ENCODE results near the gene PIAS1.
"Not testable (repeated sequence)": the region's sequence is repeated elsewhere in the genome, so short reads cannot be mapped to it uniquely, and the experiment has no call there.

The PIAS1 gene

DNA sequence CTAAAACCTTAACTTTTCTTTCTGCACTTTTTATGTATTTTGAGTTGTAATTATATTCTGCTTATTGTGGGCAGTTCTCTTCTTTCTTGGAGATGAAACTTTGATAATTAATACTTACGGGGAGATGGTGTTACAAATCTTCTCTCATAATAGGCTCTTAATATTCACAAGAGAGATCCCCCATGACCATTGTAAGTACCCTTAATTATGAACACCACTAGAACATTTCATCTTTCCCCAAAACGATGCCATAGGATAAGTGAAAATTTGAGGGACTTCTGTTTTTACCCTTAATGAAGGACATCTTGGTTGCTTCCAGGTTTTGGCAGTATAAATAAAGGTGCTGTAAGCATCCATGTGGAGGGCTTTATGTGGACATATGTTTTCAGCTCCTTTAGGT is 60.7 kb downstream of the PIAS1 start:
- no peak for DNase-seq (ENCODE audit: low read depth in 3 of 3)

DNA sequence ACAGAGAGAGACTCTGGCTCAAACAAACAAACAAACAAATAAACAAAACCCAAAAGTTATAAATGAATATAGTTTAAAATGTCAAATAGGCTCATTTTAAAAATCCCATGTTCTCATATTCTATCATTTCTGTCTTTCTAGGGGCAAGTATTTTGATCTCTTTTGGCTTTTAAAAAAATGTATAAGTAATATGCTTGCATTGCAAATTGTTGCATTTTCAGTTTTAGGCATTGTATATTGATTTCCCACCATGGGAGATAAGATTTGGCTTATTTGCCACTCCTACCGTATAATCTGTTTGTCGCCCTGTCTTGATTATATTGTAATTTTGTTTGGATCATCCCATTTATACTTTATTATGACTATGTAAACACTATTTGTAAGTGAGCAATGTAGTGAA is 70.6 kb downstream of the PIAS1 start:
- no peak for DNase-seq (ENCODE audit: low read depth in 3 of 3)

DNA sequence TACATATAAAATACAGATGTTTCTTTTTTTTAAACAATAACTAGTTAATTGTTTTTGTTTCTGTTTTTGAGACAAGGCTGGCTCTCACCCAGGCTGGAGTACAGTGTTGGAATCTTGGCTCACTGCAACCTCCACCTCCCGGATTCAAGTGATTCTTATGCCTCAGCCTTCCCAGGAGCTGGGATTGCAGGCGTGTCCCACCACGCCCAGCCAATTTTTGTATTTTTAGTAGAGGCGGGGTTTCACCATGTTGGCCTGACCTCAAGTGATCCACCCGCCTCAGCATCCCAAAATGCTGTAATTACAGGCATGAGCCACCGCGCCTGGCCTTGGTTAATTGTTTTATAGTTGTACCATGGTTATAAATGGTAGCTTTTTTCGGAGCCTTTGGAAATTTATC is 72.3 kb downstream of the PIAS1 start:
- no peak for DNase-seq (ENCODE audit: low read depth in 3 of 3)

DNA sequence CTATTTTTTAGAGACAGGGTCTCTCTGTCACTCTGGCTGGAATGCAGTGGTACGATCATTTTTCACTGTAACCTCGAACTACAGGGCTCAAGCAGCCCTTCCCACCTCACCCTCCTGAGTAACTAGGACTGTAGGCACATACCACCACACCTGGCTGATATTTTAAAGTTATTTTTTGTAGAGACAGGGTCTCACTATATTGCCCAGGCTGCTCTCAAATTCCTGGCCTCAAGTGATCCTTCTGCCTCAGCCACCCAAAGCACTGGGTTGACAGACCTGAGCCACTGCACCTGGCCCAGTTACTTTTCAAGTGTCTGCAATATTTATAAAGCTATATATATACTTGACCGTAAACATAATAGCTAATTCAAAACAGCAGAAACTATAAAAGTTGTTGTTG is 75.0 kb downstream of the PIAS1 start:
- no peak for DNase-seq (ENCODE audit: low read depth in 3 of 3)

DNA sequence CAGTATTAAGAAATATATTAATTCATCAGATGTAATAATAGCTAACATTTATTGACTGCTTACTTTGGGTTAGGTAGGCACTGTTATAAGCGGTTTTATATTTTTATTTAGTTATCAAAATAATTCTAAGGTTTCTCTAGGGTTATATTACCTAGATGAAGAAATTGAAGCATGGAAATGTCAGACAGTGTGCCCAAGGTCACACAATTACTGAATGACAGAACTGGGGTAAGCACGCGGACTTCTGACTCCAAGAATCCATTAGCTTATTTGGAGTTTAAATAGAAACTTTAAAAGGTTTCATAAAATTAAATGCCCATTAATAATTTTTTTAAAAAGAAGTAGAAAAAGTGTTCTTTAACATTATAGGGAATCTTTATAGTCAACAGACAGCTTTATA is 76.7 kb downstream of the PIAS1 start:
- no peak for DNase-seq (ENCODE audit: low read depth in 3 of 3)

DNA sequence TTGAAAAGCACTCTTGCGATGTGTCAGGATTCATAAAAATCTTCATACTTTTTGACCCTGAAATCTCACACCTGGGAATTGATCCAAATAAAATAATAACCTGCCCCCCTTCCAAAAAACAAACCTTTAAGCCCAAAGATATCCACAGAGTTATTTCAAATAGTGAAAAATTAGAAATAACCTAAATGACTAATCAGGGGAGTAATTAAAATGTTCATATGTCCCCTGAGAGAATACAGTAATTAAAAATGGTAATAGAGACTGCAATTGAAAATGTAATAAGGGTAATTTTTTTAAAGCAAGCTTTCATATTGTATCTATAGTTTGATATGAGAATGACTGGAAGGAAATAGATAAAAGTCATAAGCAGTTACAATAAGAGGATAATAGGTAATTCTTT is 83.0 kb downstream of the PIAS1 start:
- DNase-seq (ENCODE audit: low read depth in 3 of 3): no peak

DNA sequence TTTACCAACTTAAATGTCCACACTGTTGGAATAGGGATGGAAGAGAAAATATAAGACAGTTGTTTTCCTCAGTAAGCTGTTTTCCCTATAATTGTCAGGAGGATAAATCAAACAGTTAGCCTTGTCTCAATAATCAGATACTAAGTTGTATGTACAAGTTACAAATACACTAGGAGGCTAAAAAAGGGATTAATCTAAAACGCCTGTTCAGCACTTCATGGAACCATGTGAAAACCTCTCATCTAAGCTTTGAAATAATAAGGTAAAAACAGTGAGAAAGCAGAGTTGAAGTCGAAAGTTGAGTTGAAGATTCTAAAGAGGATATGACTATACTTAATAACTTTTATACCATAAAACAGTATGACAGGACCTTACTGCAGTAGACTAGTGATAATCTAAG is 89.0 kb downstream of the PIAS1 start:
- no peak for DNase-seq (ENCODE audit: low read depth in 3 of 3)

DNA sequence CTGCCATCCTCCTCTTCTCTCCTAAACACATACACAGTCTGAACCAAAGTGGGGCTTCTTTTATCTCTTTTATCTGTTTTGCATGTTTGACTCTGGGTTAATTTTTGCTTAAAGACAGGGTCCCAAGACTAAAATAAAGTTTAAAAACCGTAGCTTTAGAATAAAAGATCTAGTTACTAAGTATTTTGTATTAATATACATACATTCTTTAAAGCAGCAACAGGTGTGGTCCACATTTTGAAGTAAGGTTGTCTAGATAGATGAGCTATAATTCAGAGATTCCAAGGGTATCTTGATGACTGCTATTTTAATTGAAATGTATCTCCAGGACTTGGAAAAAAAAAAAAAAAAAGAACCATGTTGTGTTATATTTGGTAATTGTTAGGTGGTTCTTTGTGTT is 89.7 kb downstream of the PIAS1 start:
- no peak for DNase-seq (ENCODE audit: low read depth in 3 of 3)

DNA sequence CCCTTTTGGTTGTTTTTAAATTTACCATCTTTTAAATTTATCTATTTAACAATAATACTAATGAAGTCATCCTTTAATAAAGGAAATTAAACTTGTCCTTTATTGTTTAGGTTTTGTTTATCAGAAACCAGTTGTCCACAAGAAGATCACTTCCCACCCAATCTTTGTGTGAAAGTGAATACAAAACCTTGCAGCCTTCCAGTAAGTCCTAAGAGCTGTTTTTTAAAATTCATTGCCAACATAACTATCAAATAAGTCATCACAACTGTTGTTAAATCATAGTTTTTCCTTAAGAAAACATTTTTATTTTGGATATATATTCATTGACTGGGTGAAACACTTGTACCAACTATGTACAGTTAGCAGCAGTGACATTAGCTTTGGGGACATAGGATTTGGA is 91.6 kb downstream of the PIAS1 start:
- DNase-seq (ENCODE audit: low read depth in 3 of 3): no peak

DNA sequence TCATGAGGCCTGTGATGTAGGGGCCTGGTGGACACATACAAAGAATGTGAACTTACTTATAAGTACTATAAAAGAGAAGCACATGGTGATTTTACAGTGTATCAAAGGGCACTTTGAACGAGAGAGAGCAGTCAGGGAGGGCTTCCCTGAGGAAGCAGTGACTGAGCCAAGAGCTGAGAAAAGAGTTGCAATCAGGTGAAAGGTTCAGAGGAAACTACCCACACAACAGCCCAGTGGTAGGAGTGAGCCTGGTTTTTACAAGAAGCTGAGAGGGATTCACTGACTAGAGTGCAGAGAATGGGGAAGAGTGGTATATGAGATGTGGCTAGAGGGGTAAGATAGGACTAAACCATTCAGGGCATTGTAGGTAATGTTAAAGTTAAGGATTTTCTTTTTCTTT is 93.9 kb downstream of the PIAS1 start:
- no peak for DNase-seq (ENCODE audit: low read depth in 3 of 3)

DNA sequence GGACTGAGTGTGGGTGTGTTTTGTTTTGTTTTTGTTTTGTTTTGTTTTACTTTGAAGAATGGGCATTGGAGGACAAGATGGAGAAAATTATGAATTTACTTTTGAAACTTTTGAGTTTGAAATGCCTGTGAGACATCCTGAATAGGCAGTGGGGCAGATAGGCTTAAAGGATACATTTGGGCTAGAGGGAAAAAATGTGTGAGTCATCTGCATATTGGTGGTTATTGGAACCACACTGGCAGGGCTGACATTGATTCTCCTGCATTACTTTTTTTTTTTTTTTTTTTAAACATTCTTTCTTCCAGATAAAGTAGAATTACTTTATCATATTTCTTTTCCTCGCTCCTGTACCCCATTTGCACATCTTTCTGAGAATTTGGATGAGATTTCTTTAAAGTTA is 94.9 kb downstream of the PIAS1 start:
- no peak for DNase-seq (ENCODE audit: low read depth in 3 of 3)

DNA sequence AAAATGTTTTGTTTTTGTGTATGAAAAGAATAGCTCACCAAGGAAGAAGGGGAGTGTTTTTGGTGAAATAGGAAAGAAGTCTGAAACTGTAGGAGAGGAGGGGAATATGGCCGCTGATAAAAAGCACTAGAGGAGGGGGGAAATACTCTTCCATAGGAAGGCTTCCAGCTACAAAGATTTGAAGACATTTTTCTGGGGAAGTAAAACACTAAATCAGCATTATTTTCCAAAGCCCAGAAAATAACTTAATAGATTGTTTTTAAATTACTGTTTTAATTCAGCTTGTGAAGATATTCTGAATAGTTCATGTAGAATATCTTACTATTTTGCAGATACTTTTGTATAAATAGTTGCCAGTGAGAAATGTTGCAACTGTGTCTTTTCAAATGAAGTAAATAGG is 96.1 kb downstream of the PIAS1 start:
- no peak for DNase-seq (ENCODE audit: low read depth in 3 of 3)

DNA sequence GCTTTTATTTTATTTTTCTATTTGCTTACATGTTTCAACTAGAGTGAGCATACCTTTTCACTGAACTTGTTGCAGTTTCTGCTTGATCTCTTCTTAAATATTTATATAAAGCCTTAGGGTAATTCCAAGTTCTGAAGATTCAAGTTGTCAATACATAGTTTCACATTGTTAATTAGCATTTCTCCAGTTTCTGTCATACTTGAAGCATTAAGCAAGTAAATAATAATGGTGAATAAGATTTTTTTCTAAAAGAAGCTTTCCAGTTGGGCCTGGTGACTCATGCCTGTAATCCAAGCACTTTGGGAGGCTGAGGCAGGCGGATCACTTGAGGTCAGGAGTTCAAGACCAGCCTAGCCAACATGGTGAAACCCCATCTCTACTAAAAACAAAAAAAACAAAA is 97.2 kb downstream of the PIAS1 start:
- DNase-seq (ENCODE audit: low read depth in 3 of 3): no peak

DNA sequence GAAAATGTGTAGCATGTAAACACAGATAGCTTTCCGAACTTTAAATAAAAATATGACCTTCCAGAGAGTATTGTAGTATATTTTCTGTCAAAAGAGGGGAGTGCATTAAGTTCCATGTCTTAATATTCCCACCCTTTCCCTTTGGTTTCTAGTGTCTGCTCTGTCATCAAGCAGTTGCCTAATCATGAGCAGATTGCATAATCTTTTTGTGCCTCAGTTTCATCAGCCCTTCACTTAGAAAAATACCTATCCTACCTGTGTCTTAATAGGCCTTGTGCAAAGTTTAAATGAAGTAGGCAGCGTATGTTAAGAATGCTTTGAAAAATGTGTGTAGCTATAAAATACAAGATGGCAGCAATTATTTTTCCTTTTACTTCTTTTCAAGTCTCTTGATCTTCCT is 98.2 kb downstream of the PIAS1 start:
- DNase-seq (ENCODE audit: low read depth in 3 of 3): no peak

DNA sequence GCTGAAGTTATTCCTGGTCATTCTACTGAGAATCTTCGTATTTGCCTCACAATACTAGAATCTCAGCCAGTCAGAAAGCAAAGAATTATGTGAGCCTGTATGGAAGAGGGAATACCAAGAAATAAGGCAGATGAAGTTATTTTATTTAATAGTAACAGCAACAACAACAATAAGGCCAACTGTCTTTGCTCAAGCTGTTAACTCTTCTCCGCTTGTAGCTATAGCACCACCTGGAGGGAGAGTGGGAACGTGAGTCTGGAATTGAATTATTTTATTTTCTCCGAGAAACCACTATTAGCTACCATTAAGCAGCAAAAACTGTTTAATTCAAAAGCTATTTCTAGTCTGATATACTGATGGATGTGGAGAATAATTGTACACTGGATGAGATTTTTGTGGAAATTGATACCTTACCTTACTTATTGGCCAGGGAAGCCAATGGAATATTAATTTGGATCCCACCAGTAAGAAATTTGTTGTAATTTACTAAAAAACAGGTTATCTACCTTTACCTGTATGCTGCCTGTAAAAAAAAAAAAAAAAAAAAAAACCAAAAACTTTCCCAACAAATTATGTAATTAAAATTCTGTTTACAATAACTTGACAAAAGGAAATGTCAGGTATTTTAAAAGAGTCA is 100.9 kb downstream of the PIAS1 start:
- no peak for DNase-seq (ENCODE audit: low read depth in 3 of 3)

DNA sequence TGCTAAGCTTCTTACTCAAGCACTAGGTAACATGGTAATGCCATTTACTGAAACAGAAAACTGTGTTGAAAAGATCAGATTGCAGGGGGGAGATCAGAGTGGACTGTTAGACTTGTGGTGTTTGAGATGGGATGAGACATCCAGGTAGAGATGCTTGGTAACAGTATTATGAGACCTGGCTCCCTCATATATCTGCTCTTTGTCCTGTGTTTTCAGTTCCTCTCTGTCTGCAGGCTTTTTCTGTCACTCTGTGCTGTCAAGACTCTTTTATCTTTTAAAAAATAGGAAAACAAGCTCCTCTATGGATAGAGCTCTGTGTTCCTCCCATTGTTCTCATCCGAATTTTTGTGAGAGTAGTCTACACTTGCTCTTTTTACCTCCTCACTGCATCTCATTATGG is 103.0 kb downstream of the PIAS1 start:
- no peak for DNase-seq (ENCODE audit: low read depth in 3 of 3)

DNA sequence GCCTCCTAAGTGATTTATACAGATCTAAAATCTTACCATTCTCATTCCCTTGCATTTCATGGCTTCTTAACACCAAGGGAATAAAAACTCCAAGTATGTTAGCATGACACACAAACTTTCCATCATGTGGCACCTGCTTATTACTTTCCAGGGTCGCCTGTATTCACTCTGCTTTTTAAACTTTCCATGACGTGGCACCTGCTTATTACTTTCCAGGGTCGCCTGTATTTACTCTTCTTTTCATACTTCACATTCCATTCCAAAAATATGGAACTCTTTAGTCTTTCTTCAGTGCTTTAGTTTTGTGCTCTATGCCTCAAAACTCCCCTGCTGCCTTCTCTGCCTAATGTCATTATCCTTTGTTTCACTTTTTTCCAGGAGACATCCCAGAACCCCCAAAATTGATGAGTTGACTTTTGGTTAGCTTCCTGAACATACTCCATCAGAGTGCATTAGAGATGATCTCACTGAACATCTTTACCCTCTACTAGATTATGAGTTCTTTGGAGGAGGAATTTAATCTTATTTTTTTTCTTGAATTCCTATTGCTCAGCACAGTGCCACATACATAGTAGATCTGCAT is 104.0 kb downstream of the PIAS1 start:
- DNase-seq (ENCODE audit: low read depth in 3 of 3): no peak

DNA sequence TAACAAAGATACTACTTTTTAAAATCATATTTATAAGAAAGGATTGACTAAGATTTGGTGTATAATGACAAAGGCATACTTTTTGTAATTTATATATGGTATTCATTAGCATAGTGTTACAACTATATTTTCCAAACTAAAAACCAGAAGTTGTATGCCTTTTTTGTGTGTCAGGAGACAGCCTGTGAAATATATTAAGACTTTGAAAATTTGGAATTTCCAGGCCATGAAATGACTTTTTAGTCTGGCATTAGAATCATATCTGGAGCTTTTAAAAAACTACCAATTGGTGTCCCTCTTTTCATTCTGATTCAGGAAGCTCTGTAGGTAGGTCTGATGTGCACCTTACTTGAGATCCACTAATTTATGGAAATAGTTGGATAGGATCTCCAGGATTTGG is 109.1 kb downstream of the PIAS1 start:
- DNase-seq (ENCODE audit: low read depth in 3 of 3): no peak

DNA sequence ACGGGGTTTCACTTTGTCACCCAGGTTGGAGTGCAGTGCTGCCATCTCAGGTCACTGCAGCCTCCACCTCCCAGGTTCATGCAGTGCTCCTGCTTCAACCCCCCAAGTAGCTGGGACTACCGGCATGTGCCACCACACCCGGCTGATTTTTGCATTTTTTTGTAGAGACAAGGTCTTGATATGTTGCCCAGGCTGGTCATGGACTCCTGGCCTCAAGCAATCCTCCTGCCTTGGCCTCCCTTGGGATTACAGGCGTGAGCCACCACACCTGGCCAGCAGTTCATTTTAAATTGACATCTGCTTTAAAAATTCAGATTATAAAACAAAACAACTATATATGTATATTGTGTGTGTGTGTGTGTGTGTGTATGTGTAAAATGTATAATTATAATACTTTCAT is 112.7 kb downstream of the PIAS1 start:
- no peak for DNase-seq (ENCODE audit: low read depth in 3 of 3)

DNA sequence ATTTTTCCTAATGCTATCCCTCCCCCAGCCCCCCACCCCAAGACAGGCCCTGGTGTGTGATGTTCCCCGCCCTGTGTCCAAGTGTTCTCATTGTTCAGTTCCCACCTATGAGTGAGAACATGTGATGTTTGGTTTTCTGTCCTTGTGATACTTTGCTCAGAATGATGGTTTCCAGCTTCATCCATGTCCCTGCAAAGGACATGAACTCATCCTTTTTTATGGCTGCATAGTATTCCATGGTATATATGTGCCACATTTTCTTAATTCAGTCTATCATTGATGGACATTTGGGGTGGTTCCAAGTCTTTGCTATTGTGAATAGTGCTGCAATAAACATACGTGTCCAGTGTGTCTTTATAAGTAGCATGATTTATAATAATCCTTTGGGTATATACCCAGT is 117.9 kb downstream of the PIAS1 start:
- DNase-seq (ENCODE audit: low read depth in 3 of 3): not testable (repeated sequence)

DNA sequence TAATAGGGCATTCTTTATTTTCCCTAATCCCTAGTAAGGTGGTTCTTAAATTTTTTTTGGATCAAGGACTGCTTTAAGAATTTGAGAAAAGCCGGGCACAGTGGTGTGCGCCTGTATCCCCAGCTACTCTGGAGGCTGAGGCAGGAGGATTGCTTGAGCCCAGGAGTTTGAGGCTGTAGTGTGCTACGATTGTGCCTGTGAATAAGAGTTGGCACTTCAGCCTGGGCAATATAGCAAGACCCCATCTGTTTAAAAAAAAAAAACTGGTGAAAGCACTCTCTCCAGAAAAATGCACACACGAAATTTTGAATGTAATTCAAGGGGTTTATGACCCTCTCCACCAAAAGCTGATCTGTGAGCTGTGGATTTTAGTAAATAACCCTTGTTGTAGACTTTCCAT is 119.0 kb downstream of the PIAS1 start:
- no peak for DNase-seq (ENCODE audit: low read depth in 3 of 3)

DNA sequence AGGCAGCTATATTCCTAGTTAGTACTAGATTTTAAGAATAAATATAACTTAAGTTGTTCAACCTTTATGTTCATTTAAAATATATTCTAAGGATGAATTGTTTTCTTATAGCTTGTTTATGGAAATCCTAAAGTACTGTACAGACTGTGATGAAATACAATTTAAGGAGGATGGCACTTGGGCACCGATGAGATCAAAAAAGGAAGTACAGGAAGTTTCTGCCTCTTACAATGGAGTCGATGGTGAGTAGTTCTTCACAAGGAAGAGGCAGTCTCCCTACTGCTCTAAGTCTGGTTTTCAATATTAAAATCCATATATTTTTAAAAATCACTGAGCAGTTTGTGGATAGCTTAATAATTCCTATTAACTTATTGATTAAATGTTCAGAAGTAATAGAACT is 121.4 kb downstream of the PIAS1 start:
- DNase-seq (ENCODE audit: low read depth in 3 of 3): no peak

DNA sequence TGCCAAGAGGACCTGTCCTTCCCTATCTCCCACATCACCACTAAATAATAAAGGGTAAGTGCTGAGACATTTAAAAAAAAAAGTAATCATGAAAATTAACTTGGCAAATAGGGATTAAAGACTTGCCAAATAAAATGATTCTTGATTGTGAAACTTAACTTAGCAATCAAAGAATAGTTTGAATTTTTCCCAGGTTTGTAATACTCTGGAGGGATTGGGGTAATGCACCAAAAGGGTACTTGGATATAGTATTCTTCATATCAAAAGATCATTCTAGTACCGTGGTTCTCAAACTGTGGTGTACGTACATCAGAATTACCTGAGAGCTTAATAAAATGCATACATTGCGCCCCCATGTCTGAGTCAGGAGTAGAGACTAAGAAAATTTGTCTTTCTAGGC is 122.5 kb downstream of the PIAS1 start:
- DNase-seq (ENCODE audit: low read depth in 3 of 3): no peak

DNA sequence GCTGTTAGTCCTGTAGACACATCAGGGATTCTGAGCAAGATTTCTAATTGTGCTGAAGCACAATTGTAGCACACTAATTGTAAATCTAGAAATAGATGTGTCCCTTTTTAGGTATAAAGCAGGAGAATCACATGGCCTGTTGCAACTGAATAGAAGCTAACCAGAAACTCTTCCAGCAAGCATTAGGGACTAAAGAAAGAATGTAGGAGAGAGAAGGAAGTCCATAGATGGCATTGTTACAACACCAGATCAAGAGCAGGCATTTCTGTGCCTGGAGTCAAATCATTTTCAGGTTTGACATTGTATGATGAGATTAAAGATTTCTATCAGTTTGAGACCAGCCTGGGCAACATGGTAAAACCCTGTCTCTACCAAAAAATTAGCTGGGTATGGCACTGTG is 123.6 kb downstream of the PIAS1 start:
- DNase-seq (ENCODE audit: low read depth in 3 of 3): no peak
